GM23338 (cell line): ENCODE measurements around the gene NQO2. TPM values are rescaled to one million over a fixed set of nuclear protein-coding genes. Genes with fewer than 3 reads are reported as not detected.
A peak's percentile ranks its signal among the peaks of the same experiment; 100 is the strongest.
"Not testable (repeated sequence)": the region's sequence is repeated elsewhere in the genome, so short reads cannot be mapped to it uniquely, and the experiment has no call there.

Experiments
- ATAC-seq: fragments of 200-7000 bp; cut with Tn5 transposase; 3 replicates; pipeline ENCODE4 v1.9.1; 2020
- DNase-seq: peaks from one replicate; pipeline ENCODE4 v3.0.0-alpha.2; 2015; ENCODE audit warnings: low spot score
- H2AFZ ChIP-seq: fragments of 200-600 bp; sonication (generic); 2 replicates; pipeline ENCODE4 v1.8.0; 2016; ENCODE audit warnings: antibody characterized with exemption, mild to moderate bottlenecking, moderate library complexity
- H3F3A ChIP-seq: fragments of 200-600 bp; sonication (generic); replicated peaks from 2 replicates; pipeline ENCODE4 v1.8.0; 2017; ENCODE audit warnings: antibody characterized with exemption, mixed run types, low read depth
- H3K27ac ChIP-seq: fragments of 200-600 bp; sonication (generic); 2 replicates; pipeline ENCODE4 v1.6.1; 2016; ENCODE audit warnings: low read depth
- H3K27me3 ChIP-seq: fragments of 200-600 bp; sonication (generic); 2 replicates; pipeline ENCODE4 v1.8.0; 2016; ENCODE audit warnings: mild to moderate bottlenecking, mixed run types, moderate library complexity; ENCODE audit not compliant: insufficient read depth
- H3K36me3 ChIP-seq: fragments of 200-600 bp; sonication (generic); 2 replicates; pipeline ENCODE4 v1.8.0; 2016; ENCODE audit warnings: mild to moderate bottlenecking; ENCODE audit not compliant: insufficient read depth
- H3K4me1 ChIP-seq: fragments of 200-600 bp; sonication (generic); 2 replicates; pipeline ENCODE4 v1.8.0; 2016; ENCODE audit warnings: mild to moderate bottlenecking, moderate library complexity; ENCODE audit not compliant: insufficient read depth
- H3K4me2 ChIP-seq: fragments of 200-600 bp; sonication (generic); 2 replicates; pipeline ENCODE4 v1.7.1; 2017; ENCODE audit warnings: mixed run types
- H3K4me3 ChIP-seq: fragments of 200-600 bp; sonication (generic); 2 replicates; pipeline ENCODE4 v1.6.1; 2016; ENCODE audit warnings: mixed run types
- H3K79me2 ChIP-seq: fragments of 200-600 bp; sonication (generic); replicated peaks from 2 replicates; pipeline ENCODE4 v1.8.0; 2017; ENCODE audit warnings: mild to moderate bottlenecking; ENCODE audit not compliant: insufficient read depth
- H3K9me2 ChIP-seq: fragments of 200-600 bp; sonication (generic); 2 replicates; pipeline ENCODE4 v1.8.0; 2017; ENCODE audit not compliant: insufficient read depth
- H4K20me1 ChIP-seq: fragments of 200-600 bp; sonication (generic); replicated peaks from 2 replicates; pipeline ENCODE4 v1.8.0; 2017; ENCODE audit warnings: mild to moderate bottlenecking; ENCODE audit not compliant: insufficient read depth
- H3K27ac Mint-ChIP-seq: 2 replicates; pipeline ENCODE4 v1.8.0; 2020; ENCODE audit warnings: inconsistent platforms, mild to moderate bottlenecking, moderate library complexity, mixed read lengths
- H3K27me3 Mint-ChIP-seq: 3 replicates; pipeline ENCODE4 v1.8.0; 2022; ENCODE audit warnings: low read depth, mild to moderate bottlenecking, moderate library complexity, mixed read lengths, inconsistent platforms; ENCODE audit not compliant: insufficient read depth, poor library complexity
- H3K36me3 Mint-ChIP-seq: 3 replicates; pipeline ENCODE4 v1.8.0; 2021; ENCODE audit warnings: low read depth, mild to moderate bottlenecking, inconsistent platforms, moderate library complexity, mixed read lengths
- H3K4me1 Mint-ChIP-seq: 3 replicates; pipeline ENCODE4 v1.8.0; 2020; ENCODE audit warnings: mild to moderate bottlenecking, inconsistent platforms, mixed read lengths
- H3K4me3 Mint-ChIP-seq: 3 replicates; pipeline ENCODE4 v1.8.0; 2021; ENCODE audit warnings: moderate library complexity, mild to moderate bottlenecking, inconsistent platforms, mixed read lengths
- H3K9me3 Mint-ChIP-seq: 3 replicates; pipeline ENCODE4 v1.8.0; 2020; ENCODE audit warnings: moderate library complexity, mild to moderate bottlenecking, inconsistent platforms, mixed read lengths
- CREB1 ChIP-seq: fragments of 250-450 bp; sonication (Bioruptor Pico); IDR thresholded peaks from 2 replicates; pipeline ENCODE4 v1.5.0; 2020; ENCODE audit warnings: low read depth, mild to moderate bottlenecking, moderate library complexity
- CTCF ChIP-seq, 2 experiments: fragments of 200-600 bp in 1 of 2; sonication (generic) in 1 of 2; conservative IDR thresholded peaks; 2 replicates each; pipeline versions ENCODE4 v1.5.1 to v1.6.1; 2016 to 2017; ENCODE audit warnings: antibody characterized with exemption in 2 of 2, low read depth in 2 of 2, mild to moderate bottlenecking in 2 of 2, moderate library complexity in 1 of 2
- EZH2 ChIP-seq: fragments of 200-600 bp; sonication (generic); IDR thresholded peaks from one replicate; pipeline ENCODE4 v1.8.0; 2017; ENCODE audit warnings: antibody characterized with exemption, mild to moderate bottlenecking, low read depth; ENCODE audit not compliant: unreplicated experiment
- JUNB ChIP-seq: IDR thresholded peaks from one replicate; pipeline ENCODE4 v1.6.1; 2016; ENCODE audit warnings: antibody characterized with exemption; ENCODE audit not compliant: unreplicated experiment
- NANOG ChIP-seq: IDR thresholded peaks from 2 replicates; pipeline ENCODE4 v1.6.1; 2016; ENCODE audit warnings: antibody characterized with exemption, borderline replicate concordance
- REST ChIP-seq: IDR thresholded peaks from one replicate; pipeline ENCODE4 v1.6.1; 2018; ENCODE audit warnings: antibody characterized with exemption; ENCODE audit not compliant: unreplicated experiment
- STAT1 ChIP-seq: IDR thresholded peaks from one replicate; pipeline ENCODE4 v1.6.1; 2016; ENCODE audit warnings: antibody characterized with exemption; ENCODE audit not compliant: unreplicated experiment
- ZNF114 ChIP-seq: fragments of 250-450 bp; sonication (Bioruptor Pico); IDR thresholded peaks from 2 replicates; pipeline ENCODE4 v1.5.0; 2020; ENCODE audit warnings: mild to moderate bottlenecking, moderate library complexity
- ZNF331 ChIP-seq: fragments of 250-450 bp; sonication (Bioruptor Pico); IDR thresholded peaks from 2 replicates; pipeline ENCODE4 v1.5.0; 2020; ENCODE audit warnings: low read depth, mild to moderate bottlenecking, moderate library complexity
- polyA plus RNA-seq: library from polyadenylated mRNA; unstranded; fragments of >200 nt; fragmentation: Nextera tagmentation; extraction: Ambion mirVana; gene quantifications from 2 replicates; pipeline ENCODE4 v1.2.1, GENCODE V29; 2016
- total RNA-seq: library from RNA; depleted of rRNA; stranded (reverse); fragments of >200 nt; shearing (Covaris generic); gene quantifications from 2 replicates; pipeline ENCODE4 v1.2.3, GENCODE V29; 2014

Gene NQO2
- total and polyA plus RNA-seq, 2 experiments from 2014 or later, result 117 to 173 TPM

DNA sequence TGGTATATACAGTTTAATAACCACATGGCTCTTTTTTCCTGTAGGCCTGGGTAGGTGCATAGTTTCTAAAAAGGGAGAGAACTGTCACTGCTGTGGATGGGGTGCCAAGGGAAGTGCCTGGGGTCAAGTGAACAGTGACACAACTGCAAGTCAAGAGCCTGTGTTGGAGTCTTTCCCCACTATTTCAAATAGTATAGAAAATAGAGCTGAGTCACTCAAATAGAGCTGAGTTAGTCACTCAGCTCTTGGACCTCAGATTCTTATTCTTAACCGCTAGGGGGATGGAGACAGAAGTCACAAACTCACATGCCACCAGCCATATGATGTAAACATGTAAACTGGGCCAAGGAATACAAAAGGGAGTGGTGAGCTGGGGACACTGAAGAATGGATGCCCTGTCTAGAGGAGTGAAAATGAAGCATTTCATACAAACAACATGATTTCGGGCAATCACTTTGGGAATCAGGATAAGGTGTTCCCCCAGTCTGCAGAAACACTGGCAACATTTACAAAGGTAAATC is 2.1 kb downstream of the NQO2 start:
- no peaks in the 10 kb centered on the region for H3K9me2 ChIP-seq
- H3K27ac Mint-ChIP-seq, result peak overlapping the region; percentile 95
- H3K36me3 Mint-ChIP-seq, result peaks cover 55% of the 10 kb centered on the region
- peaks cover 34% of the 10 kb centered on the region for H3K4me1 ChIP-seq
- peak; percentile 88 for DNase-seq
- 0 out of 2 replicates have a peak, but pooled peaks cover 6% of the 10 kb centered on the region for H3F3A ChIP-seq
- 0 out of 2 replicates have a peak, but pooled peaks cover 5% of the 10 kb centered on the region for H3K27me3 ChIP-seq
- H3K9me3 Mint-ChIP-seq, result no peaks in the 10 kb centered on the region
- no peak for TF ChIP-seq EZH2
- peak; percentile 68 to 69 for TF ChIP-seq CTCF (conservative IDR thresholded peaks at IDR 0.05; ENCODE audit: low read depth in 2 of 2)
- TF ChIP-seq CREB1 (CRISPR knock-in tag), result no peak
- no peak for TF ChIP-seq NANOG
- peaks cover 7% of the 10 kb centered on the region for H3K27me3 Mint-ChIP-seq
- H3K4me1 Mint-ChIP-seq, result peaks cover 42% of the 10 kb centered on the region
- H3K4me2 ChIP-seq, result peak overlapping the region; percentile 97
- H3K4me3 ChIP-seq, result 0 out of 2 replicates have a peak overlapping the region, but pooled peaks have one; percentile 95
- no peak overlapping the region for H2AFZ ChIP-seq
- 0 out of 2 replicates have a peak, but pooled peaks cover 6% of the 10 kb centered on the region for H3K36me3 ChIP-seq
- ATAC-seq, result no peak
- H3K27ac ChIP-seq, result 0 out of 2 replicates have a peak overlapping the region, but pooled peaks have one; percentile 5
- H4K20me1 ChIP-seq, result no peaks in the 10 kb centered on the region; the same call in 1 of the 2 replicates
- peak overlapping the region; percentile 45; the same call in 2 of the 3 replicates for H3K4me3 Mint-ChIP-seq
- peaks cover 28% of the 10 kb centered on the region for H3K79me2 ChIP-seq

- H3K27ac ChIP-seq, DNase-seq, H3K36me3 ChIP-seq, H3K4me3 ChIP-seq, ATAC-seq, H3K4me2 ChIP-seq, H3K9me3 Mint-ChIP-seq, H3K4me3 Mint-ChIP-seq, H2AFZ ChIP-seq, H3K9me2 ChIP-seq, H3K27me3 ChIP-seq, H4K20me1 ChIP-seq, H3F3A ChIP-seq: not testable (repeated sequence)
- H3K27me3 Mint-ChIP-seq, result peaks cover 12% of the 10 kb centered on the region
- peaks cover 69% of the 10 kb centered on the region for H3K36me3 Mint-ChIP-seq
- Histone ChIP-seq H3K79me2 (peaks cover 28% of the 10 kb centered on the region), H3K4me1 (peaks cover 46% of the 10 kb centered on the region)
- H3K27ac Mint-ChIP-seq, result peak overlapping the region; percentile 84
- peaks cover 51% of the 10 kb centered on the region for H3K4me1 Mint-ChIP-seq
These were observed 3.5 kb downstream of the NQO2 start for GRCh38 chr6:3003226-3003625.

DNA sequence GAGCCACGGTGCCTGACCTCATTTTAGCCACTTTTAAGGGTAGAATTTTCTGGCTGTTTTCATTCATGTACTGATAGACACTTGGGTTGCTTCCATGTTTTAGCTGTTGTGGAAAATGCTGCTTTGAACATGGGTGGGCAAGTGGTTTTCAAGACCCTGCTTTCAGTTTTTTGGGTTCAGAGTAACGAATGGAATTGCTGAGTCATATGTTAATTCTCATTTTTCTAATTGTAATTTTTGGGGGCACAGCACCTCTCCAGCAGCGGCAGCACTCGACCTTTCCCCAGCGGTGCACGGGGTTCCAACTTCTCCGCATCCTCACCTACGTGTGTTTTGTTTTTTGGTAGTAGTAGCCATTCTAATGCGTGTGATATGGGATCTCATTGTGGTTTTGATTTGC is 5.4 kb downstream of the NQO2 start:
- H3K27me3 ChIP-seq, result no peaks in the 10 kb centered on the region
- H2AFZ ChIP-seq, result no peak overlapping the region
- peak overlapping the region; percentile 53; the same call in 1 of the 2 replicates for H3K27ac ChIP-seq
- no peak overlapping the region for H3K4me2 ChIP-seq
- ATAC-seq, result no peak
- H4K20me1 ChIP-seq, result no peaks in the 10 kb centered on the region; the same call in 1 of the 2 replicates
- H3K4me3 Mint-ChIP-seq, result no peak overlapping the region; the same call in 2 of the 3 replicates
- peaks cover 27% of the 10 kb centered on the region for H3K79me2 ChIP-seq
- peak overlapping the region; percentile 76 for H3K27ac Mint-ChIP-seq
- no peak for DNase-seq
- peaks cover 62% of the 10 kb centered on the region for H3K4me1 Mint-ChIP-seq
- no peak overlapping the region for H3K4me3 ChIP-seq
- H3K9me3 Mint-ChIP-seq, result peaks cover 9% of the 10 kb centered on the region
- H3K36me3 ChIP-seq, result peaks cover 9% of the 10 kb centered on the region; the same call in 1 of the 2 replicates
- no peaks in the 10 kb centered on the region for H3K9me2 ChIP-seq
- peaks cover 16% of the 10 kb centered on the region for H3K27me3 Mint-ChIP-seq
- 0 out of 2 replicates have a peak, but pooled peaks cover 6% of the 10 kb centered on the region for H3F3A ChIP-seq
- H3K4me1 ChIP-seq, result peaks cover 55% of the 10 kb centered on the region
- peaks cover 86% of the 10 kb centered on the region for H3K36me3 Mint-ChIP-seq
- TF ChIP-seq JUNB (no peak), ZNF114 (no peak), REST (no peak), STAT1 (no peak), ZNF331 (CRISPR knock-in tag) (no peak)
